ENCODE measurements around the gene GRIK2.

Gene GRIK2

DNA sequence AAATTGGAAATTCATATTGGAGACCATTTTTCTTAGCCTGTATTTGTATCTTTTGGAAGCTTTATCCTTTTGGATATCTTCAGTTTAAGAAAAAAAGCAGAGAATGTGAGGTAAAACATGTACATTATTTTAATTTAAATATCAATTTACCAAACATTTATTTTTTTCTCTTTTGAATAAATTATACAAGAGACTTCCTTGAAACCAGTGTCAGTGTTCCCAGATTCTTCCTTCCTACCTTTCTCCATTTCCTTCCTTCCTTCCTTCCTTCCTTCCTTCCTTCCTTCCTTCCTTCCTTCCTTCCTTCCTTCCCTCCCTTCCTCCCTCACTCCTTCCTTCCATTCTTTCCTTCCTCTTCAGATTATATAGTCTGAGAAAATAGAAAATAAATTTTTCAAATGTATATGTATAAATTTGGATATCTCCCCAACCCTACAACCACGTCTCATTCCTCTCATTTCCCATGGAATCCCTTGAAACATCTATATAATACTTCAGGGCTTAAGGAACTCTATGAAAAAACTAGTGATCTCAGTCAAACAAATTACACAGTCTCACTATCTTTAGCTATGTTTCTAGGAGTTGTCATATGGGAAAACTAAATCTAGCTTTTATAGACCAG lies 528.4 kb downstream of the GRIK2 start:
- no peak for DNase-seq

DNA sequence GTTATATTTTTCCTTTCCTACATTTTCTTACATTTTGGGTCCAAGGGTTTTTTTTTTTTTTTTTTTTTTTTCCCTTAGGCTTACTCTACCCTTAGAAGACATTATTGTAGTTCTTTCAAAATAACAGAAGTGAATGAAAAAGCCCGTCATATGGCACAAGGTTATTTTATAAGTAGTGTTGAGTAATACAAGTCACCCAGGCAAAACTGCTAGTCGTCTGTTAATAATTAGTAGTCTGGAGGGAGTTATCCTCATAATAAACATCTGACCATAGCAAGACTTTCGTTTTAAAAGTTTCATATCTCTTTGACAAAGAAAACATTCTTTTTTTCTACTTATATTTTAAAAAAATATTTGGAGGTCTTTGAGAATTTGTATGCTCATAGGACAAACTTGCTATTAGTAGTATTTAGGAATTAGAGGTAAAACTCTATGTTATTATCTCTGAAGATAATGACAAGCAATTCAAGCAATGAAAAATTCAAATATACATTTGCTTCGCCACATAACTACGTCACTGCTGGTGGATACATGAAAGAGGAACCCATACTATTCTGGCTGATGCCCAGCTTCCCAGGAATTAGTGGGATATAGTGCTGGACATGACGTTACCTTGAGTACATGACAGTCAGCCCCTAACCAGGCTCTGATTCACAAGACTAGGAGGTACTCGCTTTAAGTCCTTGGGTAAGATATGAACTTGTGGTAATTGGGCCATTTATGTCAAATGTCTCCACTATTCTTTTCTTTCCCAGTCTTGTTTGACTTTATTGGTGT lies 532.8 kb downstream of the GRIK2 start:
- DNase-seq = no peak

DNA sequence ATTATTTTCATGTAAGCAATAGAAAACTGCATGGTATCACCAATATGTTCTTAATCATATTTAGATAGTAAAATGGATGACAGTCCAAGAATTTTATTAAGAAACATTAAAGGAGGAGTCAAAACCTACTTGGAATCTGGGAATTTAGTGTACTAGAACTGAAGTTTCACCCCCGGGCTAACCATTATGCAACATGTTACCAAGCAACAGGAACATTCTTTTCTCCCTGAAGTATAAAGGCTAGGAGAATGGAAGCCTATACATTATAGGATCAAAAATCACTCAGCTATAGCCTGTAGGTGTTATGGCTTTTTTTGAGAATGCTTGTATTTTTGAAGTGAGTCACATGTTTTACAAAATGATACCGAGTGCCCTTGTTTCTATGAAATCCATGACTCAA lies 538.3 kb downstream of the GRIK2 start:
- DNase-seq = no peak

DNA sequence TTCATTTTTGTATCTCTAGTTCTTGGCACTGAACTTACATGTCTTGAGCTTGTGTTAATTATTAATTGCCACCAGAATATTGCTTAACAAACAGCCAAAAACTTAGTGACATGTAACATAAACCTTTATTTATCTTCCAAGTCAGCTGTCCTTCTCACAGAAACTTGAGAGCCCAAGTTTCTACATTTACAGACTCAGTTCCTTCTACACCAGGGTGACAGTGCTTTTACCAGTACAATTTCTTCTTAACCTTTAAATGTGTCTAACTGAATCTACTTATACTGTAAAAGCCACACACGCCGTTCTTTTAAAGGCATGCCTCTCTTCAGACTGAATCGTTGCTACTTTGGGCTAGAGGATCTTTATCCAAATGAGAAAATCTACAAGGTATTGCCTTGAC lies 539.2 kb downstream of the GRIK2 start:
- DNase-seq = no peak

DNA sequence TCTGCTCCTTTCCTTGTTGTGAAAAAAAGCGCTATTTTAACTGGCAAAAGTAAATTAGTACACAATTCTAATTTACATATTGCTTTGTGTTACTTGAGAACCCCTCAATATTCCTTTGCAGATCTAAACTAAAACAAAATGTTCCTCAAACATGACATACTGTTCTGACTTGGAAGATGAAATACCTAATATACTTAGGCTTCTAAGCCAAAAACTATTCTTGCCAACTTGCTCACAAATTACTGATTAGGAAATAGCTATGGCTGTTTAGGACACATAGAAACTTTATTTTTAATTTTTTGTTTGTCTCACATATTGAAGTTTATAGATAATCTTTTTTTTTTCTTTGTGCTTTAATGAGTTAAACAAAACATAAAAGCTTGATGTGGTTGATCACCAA lies 542.2 kb downstream of the GRIK2 start:
- DNase-seq = no peak

DNA sequence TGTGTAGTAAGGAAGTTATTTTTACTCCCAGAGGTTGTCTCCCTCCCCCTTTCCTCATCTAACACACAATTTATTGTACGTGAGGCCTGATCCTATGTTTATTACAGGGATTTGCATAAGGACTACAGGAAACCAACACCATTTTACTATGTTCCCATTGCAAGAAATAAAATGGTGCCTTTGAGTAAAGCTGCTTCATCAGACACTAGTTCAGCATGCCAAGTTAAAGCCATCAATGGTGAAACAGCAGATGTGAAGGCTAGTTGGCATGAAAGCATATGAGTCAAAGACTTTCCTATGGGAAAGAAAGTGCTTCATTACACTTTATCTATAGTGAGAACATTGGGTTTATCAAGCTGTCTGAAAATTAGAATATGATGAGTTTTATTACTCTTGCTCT lies 543.0 kb downstream of the GRIK2 start:
- DNase-seq = no peak

DNA sequence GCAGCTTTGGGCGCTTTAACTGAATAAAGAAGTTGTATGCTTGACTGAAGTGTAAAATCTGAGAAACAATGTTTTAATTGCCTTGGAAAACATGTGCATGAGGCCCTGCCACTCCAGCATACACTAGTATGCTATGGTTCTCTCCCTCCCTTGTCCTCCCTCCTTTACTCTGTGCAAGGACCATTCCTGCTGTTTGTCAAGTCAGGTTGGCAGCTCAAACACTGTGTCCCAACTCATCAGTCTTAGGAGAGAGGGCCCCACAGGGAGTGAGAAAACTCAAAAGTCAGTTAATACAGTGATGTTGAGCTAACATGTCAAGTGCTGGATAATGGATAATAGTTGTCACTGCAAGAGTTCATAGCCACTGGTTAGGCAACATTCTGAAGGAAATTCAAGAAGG lies 543.6 kb downstream of the GRIK2 start:
- no peak for DNase-seq

DNA sequence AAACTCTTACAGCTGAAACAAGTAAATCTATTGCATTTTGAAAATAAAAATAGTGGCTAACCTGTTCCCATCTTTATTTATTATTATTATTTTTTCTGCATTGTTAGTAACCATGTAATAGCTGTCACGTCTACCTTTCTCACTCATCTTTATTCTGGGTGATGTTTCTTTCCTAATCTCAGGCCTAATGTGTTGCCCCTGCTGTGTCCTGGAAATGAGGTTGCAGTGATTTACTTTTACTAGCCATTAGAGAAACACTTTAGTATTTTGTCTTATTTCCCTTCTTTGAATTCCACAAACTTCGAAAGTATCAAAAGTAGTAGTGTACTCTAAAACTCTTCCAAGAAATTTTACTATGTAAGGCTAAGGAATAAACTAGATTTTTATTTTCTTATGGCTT lies 546.9 kb downstream of the GRIK2 start:
- no peak for DNase-seq

DNA sequence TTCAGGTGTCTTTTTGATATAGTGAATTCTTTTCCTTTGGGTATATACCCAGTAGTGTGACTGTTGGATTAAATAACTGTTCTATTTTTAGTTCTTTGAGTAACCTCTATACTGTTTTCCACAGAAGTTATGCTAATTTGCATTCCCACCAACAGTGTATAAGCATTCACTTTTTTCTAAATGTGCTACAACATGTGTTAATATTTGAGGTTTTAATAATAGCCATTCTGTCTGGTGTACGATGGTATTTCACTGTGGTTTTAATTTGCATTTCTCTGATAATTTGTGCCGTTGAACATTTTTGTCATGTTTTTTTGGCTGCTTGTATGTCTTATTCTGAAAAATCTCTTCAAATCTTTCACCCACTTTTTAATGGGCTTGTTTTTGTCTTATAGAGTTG lies 563.5 kb downstream of the GRIK2 start:
- no peak for DNase-seq

DNA sequence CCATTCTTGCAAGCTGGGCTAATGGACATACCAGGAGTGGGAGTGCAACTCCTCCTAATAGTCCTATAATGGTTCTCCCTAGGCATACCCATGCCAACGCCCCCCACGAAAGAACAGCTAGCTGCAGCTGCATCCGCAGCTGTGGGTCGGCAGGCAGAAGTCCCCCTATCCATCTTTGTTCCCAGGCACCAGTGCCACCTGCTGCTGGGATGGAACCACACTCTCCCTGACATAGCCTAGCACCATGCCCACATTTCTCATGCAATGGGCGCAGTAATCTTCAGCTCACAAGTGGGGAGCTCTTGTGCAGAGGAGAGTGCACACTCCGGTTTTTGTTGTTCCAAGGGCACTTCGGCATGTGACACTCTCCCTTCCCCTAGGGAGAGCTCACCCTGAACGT lies 567.8 kb downstream of the GRIK2 start:
- no peak for DNase-seq

DNA sequence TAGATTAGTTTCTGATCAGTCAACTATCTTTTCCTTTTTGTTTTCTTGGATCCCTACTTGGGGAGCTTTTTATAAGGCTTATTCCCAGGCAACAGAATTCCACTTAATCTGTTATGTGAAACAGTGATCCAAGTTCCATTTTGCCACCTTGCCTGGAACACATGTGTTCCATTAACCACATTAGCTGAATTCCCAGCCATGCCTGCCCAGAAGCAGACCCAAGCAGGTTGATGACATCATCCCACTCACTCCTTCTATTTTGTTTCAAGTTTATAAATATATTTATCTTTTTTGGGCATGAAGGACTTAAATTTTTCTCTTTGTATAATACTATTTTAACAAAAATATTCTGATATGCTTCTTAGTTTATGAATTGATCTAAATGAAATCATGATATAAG lies 587.4 kb downstream of the GRIK2 start:
- DNase-seq = no peak

DNA sequence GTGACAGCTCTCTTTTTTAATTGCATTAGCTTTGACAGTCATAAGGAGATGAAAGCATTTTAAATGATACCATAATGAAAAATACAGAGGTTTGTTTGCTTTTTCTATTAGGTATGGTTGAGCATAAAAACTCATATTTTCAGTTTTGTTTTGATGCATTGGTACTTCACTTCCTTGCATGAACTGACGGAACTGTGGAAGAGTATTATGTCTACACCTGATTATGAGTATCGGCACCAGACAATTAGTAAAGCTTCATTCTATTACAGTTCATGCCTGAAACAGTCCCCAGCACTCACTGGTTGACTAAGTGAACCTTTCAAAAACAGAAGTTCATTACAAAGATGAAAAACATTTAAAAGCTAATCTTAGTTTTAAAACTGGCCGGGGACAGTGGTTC lies 593.0 kb downstream of the GRIK2 start:
- DNase-seq = no peak

DNA sequence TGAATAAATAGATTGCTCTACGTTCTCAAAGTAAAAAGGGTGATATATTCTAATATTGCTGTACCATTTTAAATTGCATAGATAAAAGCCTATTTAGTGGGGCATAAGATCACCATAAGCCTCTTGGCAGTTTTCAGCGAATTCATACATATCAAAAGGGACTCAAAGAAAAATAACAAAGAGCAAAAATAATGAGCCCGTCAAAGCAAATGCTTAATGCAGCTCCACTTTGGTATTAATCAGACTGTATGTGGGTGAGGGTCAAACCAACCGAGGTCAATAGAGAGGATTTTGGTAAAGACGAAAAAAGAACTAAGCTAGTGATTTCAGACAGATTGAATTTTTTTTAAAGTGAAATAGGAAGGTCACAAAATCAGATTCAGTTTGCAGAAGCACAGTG lies 598.8 kb downstream of the GRIK2 start:
- DNase-seq = no peak

DNA sequence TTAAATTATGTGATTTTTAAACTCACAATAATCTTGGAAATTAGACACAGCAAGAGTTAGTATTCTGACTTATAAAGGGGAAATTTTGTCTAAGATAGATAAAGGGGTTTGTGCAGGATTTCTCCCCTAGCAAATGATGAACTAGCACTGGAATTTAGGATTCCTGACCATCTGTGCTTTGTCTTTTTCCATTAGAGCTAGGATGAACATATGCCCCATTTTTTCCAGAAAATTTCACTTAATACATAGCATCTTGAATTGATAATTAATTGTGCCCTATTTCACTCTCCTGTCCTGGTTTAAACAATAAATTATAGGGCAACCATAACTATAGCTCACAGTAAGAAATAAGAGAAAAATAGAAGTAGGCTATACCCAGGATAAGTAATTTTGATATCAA lies 601.0 kb downstream of the GRIK2 start:
- DNase-seq = no peak

DNA sequence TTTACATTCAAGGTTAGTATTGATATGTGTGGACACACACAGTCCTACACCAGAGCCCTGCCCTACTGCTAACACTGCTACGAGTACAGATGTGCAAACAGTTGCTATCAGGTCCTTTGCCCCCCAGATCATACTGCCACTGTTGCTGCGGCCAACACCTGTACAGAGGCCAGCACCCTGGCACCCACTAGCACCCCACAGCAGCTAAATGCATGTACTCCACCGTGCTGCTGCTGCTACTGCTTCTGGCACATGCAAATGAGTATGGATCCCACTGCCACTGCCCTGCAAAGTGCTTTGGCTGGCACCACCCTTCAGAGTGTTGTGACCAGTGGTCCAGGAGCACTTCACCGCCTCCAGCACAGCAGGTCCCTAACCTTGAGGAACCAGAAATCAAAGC lies 621.9 kb downstream of the GRIK2 start:
- no peak for DNase-seq

DNA sequence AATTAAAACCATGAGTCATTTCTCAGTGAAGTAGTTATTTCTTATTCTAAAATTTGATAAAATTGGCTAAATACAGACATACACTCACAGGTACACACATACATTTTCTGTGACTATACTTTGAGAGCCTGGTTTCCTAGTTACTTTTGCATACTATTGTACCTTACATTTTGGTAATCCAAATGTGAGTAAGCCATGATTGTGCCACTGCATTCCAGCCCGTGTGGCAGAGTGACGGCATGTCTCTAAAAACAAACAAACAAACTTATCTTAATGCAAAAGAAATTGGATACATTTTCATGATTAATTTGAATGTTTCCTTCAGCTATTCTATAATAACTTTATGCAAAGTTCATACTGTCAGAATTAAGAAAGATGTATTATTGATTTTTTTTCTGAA lies 628.8 kb downstream of the GRIK2 start:
- DNase-seq = no peak

DNA sequence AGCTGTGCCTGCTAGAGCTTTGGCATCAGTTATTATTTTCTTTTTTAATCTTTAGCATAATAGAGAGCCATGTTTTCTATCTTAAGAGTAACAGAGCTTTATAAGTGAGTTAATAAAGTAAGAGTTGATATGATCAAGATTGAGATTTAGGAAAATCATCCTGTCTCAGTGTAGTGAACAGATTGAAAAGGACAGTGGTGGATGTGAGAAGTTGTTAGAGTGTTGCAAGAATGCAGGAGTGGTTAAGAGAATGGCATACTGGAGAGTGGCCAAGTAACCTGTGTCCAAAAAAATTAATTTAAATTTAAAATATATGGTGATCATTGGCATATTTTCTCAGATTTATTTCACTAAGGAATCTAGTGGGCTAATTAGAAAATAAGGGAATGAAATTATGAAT lies 629.3 kb downstream of the GRIK2 start:
- DNase-seq = no peak

DNA sequence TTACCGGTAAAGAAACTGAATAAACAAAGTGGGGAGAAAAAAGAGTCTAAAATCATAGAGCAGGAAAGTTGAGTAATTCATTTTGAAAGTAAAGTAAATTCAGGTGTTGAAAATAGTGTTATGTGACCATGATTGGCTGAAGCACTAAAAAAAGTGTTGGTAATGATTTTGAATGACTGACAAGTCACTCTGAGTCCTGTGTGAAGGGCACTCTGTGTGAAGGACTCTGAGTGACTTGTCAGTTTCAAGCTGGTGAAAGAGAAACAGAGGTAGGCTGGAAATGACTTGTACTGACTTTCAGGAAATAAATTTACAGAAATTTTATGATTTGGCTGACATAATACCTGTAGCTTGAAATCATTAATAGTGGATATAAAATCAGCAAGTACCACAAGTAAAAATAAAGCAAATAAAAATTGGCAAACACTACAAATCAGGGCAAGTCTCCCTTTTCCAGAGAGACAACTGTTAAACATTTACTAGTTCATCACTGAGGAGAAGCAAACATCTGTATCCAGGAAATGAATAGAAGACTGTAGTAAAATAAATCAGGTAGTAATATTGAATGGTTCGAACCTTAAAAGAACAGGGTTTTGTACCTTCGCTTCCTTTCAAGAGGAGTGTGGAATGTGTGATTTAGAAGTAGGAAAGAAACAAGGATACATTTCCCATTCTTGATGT lies 630.6 kb downstream of the GRIK2 start:
- DNase-seq = no peak

DNA sequence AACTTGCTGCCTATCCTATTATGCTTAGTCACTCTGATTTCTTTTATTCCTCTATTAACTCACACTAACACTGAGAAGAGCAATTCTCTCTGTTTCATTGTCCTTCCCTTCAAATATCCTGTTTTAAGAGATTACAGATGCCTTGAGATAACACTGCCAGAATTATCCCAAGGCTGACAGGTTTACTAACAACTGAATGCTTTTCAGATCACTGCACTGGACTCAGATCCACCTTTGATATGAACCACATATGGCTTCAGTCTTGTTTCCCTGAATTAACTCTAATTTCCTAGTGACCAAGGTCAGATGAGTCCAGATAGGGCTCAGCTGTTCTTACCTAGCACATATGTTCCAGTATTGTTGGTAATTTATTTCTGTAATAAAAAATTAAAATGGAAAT lies 633.1 kb downstream of the GRIK2 start:
- DNase-seq = no peak

DNA sequence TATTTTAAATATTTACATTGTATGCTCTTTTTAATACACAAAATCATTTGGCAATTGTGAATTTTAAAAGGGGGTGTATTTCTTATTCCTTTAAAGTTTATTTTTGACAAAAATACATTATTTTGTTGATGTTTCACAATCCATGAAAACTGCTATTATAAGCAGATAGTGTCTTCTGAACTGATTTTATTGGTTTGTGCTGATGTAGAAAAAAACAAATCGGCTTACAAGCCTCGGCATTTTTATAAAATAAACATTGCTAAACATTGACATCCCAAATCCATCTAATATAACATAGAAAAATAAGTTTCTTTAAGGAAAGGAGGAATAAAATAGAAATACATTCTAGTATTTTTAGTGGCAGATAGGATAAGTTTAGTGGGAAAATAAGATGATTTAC lies 634.7 kb downstream of the GRIK2 start:
- DNase-seq = no peak

DNA sequence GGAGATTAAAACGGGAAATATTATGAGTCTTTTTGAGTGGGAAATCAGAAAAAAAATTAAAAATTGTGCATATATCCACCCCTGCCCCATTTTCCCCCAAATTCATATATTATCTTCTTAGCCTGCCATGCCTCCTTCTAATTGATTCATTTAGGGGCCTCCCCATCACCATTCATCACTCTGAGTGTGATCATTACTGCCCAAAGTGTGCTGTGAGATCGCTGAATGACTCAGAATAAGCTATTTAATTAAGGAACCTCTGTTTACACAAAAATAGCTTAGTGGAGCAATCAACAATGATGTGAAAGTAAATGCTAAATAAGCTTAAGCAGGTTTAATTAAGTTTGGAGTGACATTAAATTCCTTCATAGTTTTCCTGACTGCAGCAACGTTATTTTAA lies 645.5 kb downstream of the GRIK2 start:
- no peak for DNase-seq

DNA sequence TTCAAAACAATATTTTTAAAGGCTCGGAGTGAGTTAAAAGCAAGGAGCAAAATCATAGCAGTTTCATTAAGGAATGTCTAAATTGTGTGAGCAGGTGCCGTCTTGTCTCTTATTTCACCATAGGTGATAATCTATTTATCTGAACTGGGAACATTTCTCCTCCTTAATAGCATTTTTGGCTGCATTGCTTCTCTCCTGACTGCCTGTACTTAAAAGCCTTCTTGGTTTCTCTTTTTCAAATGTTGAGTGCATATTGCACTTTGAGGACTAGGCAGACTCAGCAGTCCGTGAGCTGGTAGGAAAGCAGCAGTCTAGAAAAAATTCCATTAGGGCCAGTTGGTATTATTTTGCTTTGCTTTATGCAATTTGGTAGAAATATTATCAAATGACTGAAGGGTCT lies 645.9 kb downstream of the GRIK2 start:
- DNase-seq = no peak

DNA sequence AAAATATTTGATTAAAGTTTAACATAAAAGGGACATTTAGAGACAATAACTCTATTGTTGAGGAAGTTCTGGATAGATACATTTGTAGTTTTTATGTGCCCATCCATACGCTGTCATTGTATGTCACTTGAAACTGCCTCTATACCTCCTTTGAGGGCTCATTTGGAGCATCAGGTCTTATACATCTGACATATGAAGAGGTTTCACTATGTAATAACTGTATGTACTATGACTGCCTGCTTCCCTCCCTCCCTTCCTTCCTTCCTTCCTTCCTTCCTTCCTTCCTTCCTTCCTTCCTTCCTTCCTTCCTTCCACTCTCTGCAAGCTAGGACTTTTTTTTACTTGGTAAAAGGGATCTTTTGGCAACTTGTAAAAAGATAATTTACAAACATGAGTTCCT lies 657.5 kb downstream of the GRIK2 start:
- DNase-seq = no peak

DNA sequence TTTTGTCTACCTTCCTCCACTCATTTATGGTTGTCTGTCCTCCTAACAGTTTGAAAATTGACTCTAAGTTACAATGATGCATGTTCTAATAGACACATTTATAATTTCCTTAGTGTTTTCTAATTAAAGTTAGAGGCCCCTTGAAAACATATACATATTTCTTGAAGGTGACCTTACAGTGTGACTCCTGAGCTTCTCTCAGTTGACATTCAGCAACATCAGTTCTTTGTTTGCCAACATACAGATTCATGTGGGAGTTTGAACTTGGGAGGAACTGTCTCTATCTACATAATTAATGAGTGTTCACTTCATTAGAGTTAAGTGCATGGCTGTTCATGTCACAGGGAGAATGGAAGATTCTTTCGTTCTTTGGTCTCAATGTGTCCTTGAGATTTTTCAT lies 658.2 kb downstream of the GRIK2 start:
- no peak for DNase-seq

DNA sequence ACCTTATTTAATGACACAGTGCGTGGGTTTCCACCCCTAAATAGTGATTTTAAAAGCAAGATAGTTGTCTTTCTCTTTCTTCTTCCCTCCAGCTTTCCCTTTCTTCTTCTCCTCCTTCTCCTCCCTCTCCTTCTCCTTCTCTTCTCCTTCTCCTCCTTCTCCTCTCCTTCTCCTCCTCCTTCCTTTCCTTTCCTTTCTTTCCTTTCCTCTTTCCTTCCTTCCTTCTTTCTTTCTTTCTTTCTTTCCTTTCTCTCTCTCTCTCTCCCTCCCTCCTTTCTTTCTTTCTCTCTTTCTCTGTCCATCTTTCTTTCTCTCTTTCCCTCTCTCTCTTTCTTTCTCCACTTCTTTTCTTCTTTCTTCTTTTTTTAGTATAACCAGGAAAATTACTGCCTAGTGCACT lies 670.6 kb downstream of the GRIK2 start:
- DNase-seq = no peak
